Pancreas (tissue), 10 donors: ENCODE measurements around the gene CCDC134. TPM values are rescaled to one million over a fixed set of nuclear protein-coding genes. Genes with fewer than 3 reads are reported as not detected.

Source experiments
- ATAC-seq, 4 donors: fragments of 200-7000 bp; cut with Tn5 transposase; one replicate each; pipeline versions ENCODE4 v1.8.0 to v1.9.1; 2020; ENCODE audit warnings: mild to moderate bottlenecking in 4 of 4, moderate library complexity in 4 of 4
- DNase-seq, 6 donors: peaks; one replicate each; pipeline ENCODE4 v3.0.0-alpha.2; 2020
- FAIRE-seq: peaks from 2 replicates; lab custom pipeline; 2012; peaks lifted over from hg19 to GRCh38; lab: Jason Lieb, UNC
- H3K27ac ChIP-seq, 4 donors: fragments of 200-600 bp; sonication (generic); 1 replicate in 3 of 4; 2 replicates in 1 of 4; pipeline versions ENCODE4 v1.5.0 to v1.8.0; 2020
- H3K27me3 ChIP-seq, 4 donors: fragments of 200-600 bp; one replicate each; pipeline ENCODE4 v1.8.0; 2021
- H3K36me3 ChIP-seq, 3 donors: fragments of 200-600 bp; sonication (generic) in 1 of 3; one replicate each; pipeline versions ENCODE4 v1.5.0 to v1.8.0; 2020 to 2021
- H3K4me1 ChIP-seq, 3 donors: fragments of 200-600 bp; one replicate each; pipeline ENCODE4 v1.8.0; 2021
- H3K4me3 ChIP-seq, 4 donors: fragments of 200-600 bp; sonication (generic) in 2 of 4; one replicate each; pipeline versions ENCODE4 v1.5.0 to v1.8.0; 2020 to 2021
- H3K9me3 ChIP-seq, 4 donors: fragments of 200-600 bp; one replicate each; pipeline ENCODE4 v1.8.0; 2021
- WGBS, 2 donors: extraction: QIAGEN DNeasy Blood & Tissue Kit; methylation state at CpG; one replicate each; pipeline ENCODE4 v1.1.7; 2013; 5-methylcytosine and 5-hydroxymethylcytosine counted together
- intact Hi-C, 3 donors: fragments of 100-400 bp; cut with DNase I; formaldehyde crosslinking; loops; one replicate each; pipeline versions ENCODE4 v1.11.1 to v1.14.2; 2022
- polyA plus RNA-seq, 2 donors: library from polyadenylated mRNA; stranded (reverse); fragments of 200-250 nt; gene quantifications; one replicate each; pipeline ENCODE4 v1.2.3, GENCODE V29; 2013
- total RNA-seq, 6 donors: library from RNA; stranded (reverse); fragmentation: NEBNext Ultra II Directional in 4 of 6; extraction: Animal tissue kit (Norgen Biotek cat#: 25700) in 4 of 6; gene quantifications; one replicate each; pipeline versions ENCODE4 v1.2.1 to v1.2.4, GENCODE V29; 2021 to 2023
- TF ChIP-seq, protein P1 (sequence below), 4 donors: fragments of 200-600 bp; sonication (generic) in 3 of 4; IDR thresholded peaks; one replicate each; pipeline versions ENCODE4 v1.5.0 to v1.8.0; 2021; ENCODE audit warnings: antibody characterized with exemption in 4 of 4
- donor health status: healthy with polysubstance abuse.
- donor health status: DM: no; HTN: no; CAD: no; lungs with moderate emphysema.
- donor health status: DM: no; HTN: no; CAD: no.
- donor health status: control.
- donor health status: control.
- donor health status: Bipolar disorder and iron deficiency.
- donor health status: DM: yes; HTN: yes; CAD: no.
- donor health status: DM: no; HTN: no; CAD: no.
- donor health status: DM: no; HTN: no; CAD: no.
- donor health status: DM: yes; HTN: yes; CAD: no.

Gene CCDC134
- total and polyA plus RNA-seq, 8 donors = 1.9 to 7.6 (median 4.2) TPM

DNA sequence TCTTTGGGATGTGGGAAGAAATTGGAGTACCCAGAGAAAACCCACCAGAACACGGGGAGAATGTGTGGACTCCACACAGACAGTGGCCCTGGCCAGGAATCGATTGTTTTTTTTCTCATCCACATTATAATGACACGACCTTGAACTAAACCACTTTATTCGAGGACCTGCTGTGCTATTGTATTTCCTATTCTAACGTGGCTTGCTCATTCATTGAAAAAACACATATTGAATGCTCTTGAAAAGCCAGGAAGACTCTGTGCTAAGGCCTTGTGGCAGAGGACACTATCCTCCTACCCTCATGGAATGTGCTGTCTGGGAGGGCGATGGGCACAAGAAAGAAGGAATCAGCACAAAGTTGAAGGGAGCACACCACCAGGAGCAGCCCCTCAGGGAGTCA lies 23.3 kb downstream of the CCDC134 start:
- intact Hi-C loops = loop anchor here in 1 of 3 donors (10.0 kb wide), 1 partner anchor 121 kb away; the partner anchor contains the start of gene CENPM
- H3K27ac ChIP-seq = no peak overlapping the region
- no peaks in the 10 kb centered on the region for H3K27me3 ChIP-seq
- TF ChIP-seq, protein P1, sequence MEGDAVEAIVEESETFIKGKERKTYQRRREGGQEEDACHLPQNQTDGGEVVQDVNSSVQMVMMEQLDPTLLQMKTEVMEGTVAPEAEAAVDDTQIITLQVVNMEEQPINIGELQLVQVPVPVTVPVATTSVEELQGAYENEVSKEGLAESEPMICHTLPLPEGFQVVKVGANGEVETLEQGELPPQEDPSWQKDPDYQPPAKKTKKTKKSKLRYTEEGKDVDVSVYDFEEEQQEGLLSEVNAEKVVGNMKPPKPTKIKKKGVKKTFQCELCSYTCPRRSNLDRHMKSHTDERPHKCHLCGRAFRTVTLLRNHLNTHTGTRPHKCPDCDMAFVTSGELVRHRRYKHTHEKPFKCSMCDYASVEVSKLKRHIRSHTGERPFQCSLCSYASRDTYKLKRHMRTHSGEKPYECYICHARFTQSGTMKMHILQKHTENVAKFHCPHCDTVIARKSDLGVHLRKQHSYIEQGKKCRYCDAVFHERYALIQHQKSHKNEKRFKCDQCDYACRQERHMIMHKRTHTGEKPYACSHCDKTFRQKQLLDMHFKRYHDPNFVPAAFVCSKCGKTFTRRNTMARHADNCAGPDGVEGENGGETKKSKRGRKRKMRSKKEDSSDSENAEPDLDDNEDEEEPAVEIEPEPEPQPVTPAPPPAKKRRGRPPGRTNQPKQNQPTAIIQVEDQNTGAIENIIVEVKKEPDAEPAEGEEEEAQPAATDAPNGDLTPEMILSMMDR (IDR thresholded peaks at IDR 0.05) = no peak
- no peak for DNase-seq
- H3K4me3 ChIP-seq = no peak overlapping the region
- H3K36me3 ChIP-seq = no peaks in the 10 kb centered on the region
- no peaks in the 10 kb centered on the region for H3K9me3 ChIP-seq
- H3K4me1 ChIP-seq = peaks cover 7 to 13% (median 9%) of the 10 kb centered on the region in 3 donors
- 52% methylated on average over 6 of the region's 6 CpGs for WGBS, 2 donors
- no peak for ATAC-seq
- no peak for FAIRE-seq

DNA sequence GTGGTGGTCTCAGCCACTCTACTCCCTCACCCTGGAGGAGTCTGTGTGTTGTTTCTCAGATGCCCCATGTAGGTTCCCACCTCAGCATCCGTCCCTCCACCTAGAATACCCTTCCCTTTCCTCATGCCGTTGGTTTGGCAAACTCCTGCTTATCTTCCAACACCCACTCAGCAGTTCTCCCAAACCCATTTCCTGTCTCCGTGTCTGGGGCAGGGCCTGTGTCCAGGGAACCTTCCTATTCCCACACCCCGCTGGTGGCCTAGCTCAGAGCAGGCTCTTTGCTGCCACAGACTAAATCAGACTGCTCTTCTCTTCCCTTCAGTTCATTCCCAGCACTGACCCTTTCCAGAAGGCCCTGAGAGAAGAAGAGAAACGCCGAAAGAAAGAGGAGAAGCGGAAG lies 24.9 kb downstream of the CCDC134 start:
- 75% methylated on average over 7 of the region's 7 CpGs for WGBS, 2 donors
- ATAC-seq (no peak), DNase-seq (no peak), FAIRE-seq (no peak)
- Histone ChIP-seq H3K9me3 (no peaks in the 10 kb centered on the region), H3K27ac (peak overlapping the region in 1 of 4 donors; percentile 7), H3K4me3 (no peak overlapping the region), H3K4me1 (peaks cover 7 to 13% (median 9%) of the 10 kb centered on the region in 3 donors), H3K36me3 (no peaks in the 10 kb centered on the region), H3K27me3 (no peaks in the 10 kb centered on the region)
- intact Hi-C loops = loop anchor here in 2 of 3 donors (5.0 to 10.0 kb wide), 2 partner anchors 117 to 119 kb away; partner anchors contain the start of gene CENPM (in 1 of the 2)
- TF ChIP-seq, protein P1 (IDR thresholded peaks at IDR 0.05) = no peak

DNA sequence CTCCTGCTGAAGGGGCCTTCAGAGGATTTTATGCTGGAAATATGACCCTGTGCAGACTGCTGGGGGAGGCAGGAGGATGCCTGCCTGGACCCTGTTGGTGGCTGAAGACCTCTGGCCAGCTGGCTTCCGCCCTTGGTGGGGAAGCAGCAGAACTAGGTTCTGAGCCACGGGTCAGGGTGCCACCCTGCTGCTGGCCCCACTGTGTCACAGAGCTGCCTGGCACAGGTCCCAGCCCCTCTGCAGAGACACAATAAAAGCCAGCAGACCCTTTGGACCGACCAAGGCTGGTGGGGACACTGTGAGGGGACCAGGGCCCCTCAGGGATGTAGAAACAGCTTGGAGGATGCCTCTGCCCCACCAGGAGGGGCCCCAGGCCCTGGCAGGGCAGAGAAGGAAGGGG lies 25.5 kb downstream of the CCDC134 start:
- ATAC-seq (no peak), DNase-seq (peak in 1 of 6 donors; percentile 52), FAIRE-seq (no peak)
- no peaks in the 10 kb centered on the region for H3K36me3 ChIP-seq
- H3K4me1 ChIP-seq = peaks cover 7 to 13% (median 9%) of the 10 kb centered on the region in 3 donors
- H3K27me3 ChIP-seq = no peaks in the 10 kb centered on the region
- H3K27ac ChIP-seq = peak overlapping the region in 2 of 4 donors; percentile 7 to 11
- intact Hi-C loops = loop anchor here in 2 of 3 donors (5.0 to 10.0 kb wide), 2 partner anchors 116 to 119 kb away; partner anchors contain the start of gene CENPM (in 1 of the 2)
- no peaks in the 10 kb centered on the region for H3K9me3 ChIP-seq
- 57 to 64% methylated on average over 3 of the region's 3 CpGs for WGBS, 2 donors
- TF ChIP-seq, protein P1 (IDR thresholded peaks at IDR 0.05) = no peak
- no peak overlapping the region for H3K4me3 ChIP-seq

DNA sequence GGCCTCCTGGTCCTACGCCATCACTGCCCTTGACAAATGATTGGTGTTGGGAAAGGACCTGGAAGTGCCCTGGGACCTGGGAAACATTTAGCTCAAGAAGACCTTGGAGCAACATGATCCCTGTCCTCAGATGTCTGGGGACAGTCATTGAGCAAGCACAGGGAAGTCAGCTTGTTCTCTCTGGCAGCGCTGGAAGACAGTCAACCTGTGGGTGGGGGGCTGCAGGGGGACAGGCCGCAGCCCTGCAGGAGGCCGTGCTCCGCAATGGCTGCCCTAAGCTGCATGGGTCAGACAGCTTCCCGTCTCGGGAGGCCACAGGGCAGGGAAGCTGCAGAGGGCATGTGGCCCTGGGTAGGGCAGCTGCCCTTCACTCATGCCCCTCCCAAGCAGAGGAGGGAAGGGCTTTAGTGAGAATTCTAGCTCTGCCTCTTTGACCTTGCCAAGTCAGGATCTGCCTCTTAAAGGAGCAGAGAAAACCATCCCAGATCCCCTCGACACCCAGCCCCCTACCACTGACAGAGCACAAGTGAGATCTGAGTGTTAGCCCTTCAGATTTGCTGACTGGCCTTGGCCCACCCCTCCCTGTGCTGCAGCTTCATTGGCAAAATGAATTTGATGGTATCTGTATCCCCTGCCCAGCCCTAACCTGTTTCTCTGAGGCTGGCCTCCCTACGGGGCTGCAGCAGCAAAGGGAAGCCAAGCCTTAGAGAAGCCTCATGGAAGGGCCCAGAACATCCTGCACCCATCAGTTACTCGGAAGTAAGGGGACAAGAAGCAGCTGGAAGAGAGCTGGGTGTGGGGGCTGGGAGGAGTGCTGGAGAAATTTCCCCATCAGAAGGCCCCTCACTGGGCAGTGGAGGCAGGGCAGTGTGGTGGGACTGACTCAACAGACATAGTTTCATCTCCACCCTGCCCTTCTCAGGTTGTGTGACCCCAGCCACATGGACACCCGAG lies 26.2 kb downstream of the CCDC134 start:
- Histone ChIP-seq H3K4me1 (peaks cover 7 to 13% (median 9%) of the 10 kb centered on the region in 3 donors), H3K9me3 (no peaks in the 10 kb centered on the region), H3K4me3 (no peak overlapping the region), H3K27me3 (no peaks in the 10 kb centered on the region), H3K36me3 (no peaks in the 10 kb centered on the region), H3K27ac (peak overlapping the region in 2 of 4 donors; percentile 7 to 11)
- ATAC-seq (peak; percentile 25 to 81 (median 73)), FAIRE-seq (no peak), DNase-seq (peak in 2 of 6 donors; percentile 29 to 33)
- intact Hi-C loops = loop anchor here in 2 of 3 donors (5.0 to 10.0 kb wide), 2 partner anchors 116 to 118 kb away; partner anchors contain the start of gene CENPM (in 1 of the 2)
- TF ChIP-seq, protein P1 (IDR thresholded peaks at IDR 0.05) = no peak
- WGBS, 2 donors = 44 to 48% methylated on average over 11 of the region's 11 CpGs
